ENCODE measurements around the gene TMEM134.
"Not testable (repeated sequence)": the region's sequence is repeated elsewhere in the genome, so short reads cannot be mapped to it uniquely, and the experiment has no call there.

Gene TMEM134

GRCh38 chr11:67476692-67477091 is 7.6 kb upstream of the TMEM134 start:
- not testable (repeated sequence) for H3K4me2 ChIP-seq (ENCODE audit: low read length); H3K79me2 ChIP-seq (ENCODE audit: insufficient read depth, low read length); H3K27ac ChIP-seq (ENCODE audit: low read depth, low read length, poor library complexity, severe bottlenecking); H3K4me1 ChIP-seq (ENCODE audit: insufficient read depth, low read length, severe bottlenecking); H3K9me3 ChIP-seq (ENCODE audit: low read length); H2AFZ ChIP-seq (ENCODE audit: low read length); H3K9ac ChIP-seq (ENCODE audit: low read length); H3K27me3 ChIP-seq (ENCODE audit: insufficient read depth, low read length); H3K36me3 ChIP-seq (ENCODE audit: insufficient read depth, low read length); H3F3A ChIP-seq (ENCODE audit: insufficient read depth, low read length); H3K9me2 ChIP-seq (ENCODE audit: low read depth, low read length); H3K4me3 ChIP-seq (ENCODE audit: low read depth, low read length, poor library complexity, severe bottlenecking); H4K20me1 ChIP-seq (ENCODE audit: insufficient read depth, low read length)

- Histone ChIP-seq H3F3A (ENCODE audit: insufficient read depth, low read length) (no peaks in the 10 kb centered on the region), H3K36me3 (ENCODE audit: insufficient read depth, low read length) (no peaks in the 10 kb centered on the region), H3K4me3 (ENCODE audit: low read depth, low read length, poor library complexity, severe bottlenecking) (no peak overlapping the region), H3K4me1 (ENCODE audit: insufficient read depth, low read length, severe bottlenecking) (peaks cover 10% of the 10 kb centered on the region), H3K9me3 (ENCODE audit: low read length) (peaks cover 4% of the 10 kb centered on the region; the same call in 1 of the 2 replicates), H3K4me2 (ENCODE audit: low read length) (no peak overlapping the region), H3K27ac (ENCODE audit: low read depth, low read length, poor library complexity, severe bottlenecking) (no peak overlapping the region), H2AFZ (ENCODE audit: low read length) (no peak overlapping the region), H3K9ac (ENCODE audit: low read length) (no peak overlapping the region), H3K79me2 (ENCODE audit: insufficient read depth, low read length) (no peaks in the 10 kb centered on the region), H4K20me1 (ENCODE audit: insufficient read depth, low read length) (no peaks in the 10 kb centered on the region), H3K9me2 (ENCODE audit: low read depth, low read length) (no peaks in the 10 kb centered on the region), H3K27me3 (ENCODE audit: insufficient read depth, low read length) (no peaks in the 10 kb centered on the region)
- no peak for TF ChIP-seq EZH2 (IDR thresholded peaks at IDR 0.05; ENCODE audit: borderline replicate concordance, low read length)
- TF ChIP-seq, protein P1, sequence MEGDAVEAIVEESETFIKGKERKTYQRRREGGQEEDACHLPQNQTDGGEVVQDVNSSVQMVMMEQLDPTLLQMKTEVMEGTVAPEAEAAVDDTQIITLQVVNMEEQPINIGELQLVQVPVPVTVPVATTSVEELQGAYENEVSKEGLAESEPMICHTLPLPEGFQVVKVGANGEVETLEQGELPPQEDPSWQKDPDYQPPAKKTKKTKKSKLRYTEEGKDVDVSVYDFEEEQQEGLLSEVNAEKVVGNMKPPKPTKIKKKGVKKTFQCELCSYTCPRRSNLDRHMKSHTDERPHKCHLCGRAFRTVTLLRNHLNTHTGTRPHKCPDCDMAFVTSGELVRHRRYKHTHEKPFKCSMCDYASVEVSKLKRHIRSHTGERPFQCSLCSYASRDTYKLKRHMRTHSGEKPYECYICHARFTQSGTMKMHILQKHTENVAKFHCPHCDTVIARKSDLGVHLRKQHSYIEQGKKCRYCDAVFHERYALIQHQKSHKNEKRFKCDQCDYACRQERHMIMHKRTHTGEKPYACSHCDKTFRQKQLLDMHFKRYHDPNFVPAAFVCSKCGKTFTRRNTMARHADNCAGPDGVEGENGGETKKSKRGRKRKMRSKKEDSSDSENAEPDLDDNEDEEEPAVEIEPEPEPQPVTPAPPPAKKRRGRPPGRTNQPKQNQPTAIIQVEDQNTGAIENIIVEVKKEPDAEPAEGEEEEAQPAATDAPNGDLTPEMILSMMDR (IDR thresholded peaks at IDR 0.05; ENCODE audit: low read length): no peak
These were observed 3.8 kb upstream of the TMEM134 start for GRCh38 chr11:67472882-67473281.

GRCh38 chr11:67470337-67471002 is 1.4 kb upstream of the TMEM134 start:
- Histone ChIP-seq H3K36me3 (ENCODE audit: insufficient read depth, low read length) (no peaks in the 10 kb centered on the region; the same call in 1 of the 2 replicates), H3F3A (ENCODE audit: insufficient read depth, low read length) (peaks cover 8% of the 10 kb centered on the region; the same call in 1 of the 2 replicates), H3K9me2 (ENCODE audit: low read depth, low read length) (no peaks in the 10 kb centered on the region), H3K9me3 (ENCODE audit: low read length) (no peaks in the 10 kb centered on the region), H2AFZ (ENCODE audit: low read length) (no peak overlapping the region), H4K20me1 (ENCODE audit: insufficient read depth, low read length) (no peaks in the 10 kb centered on the region), H3K4me1 (ENCODE audit: insufficient read depth, low read length, severe bottlenecking) (peaks cover 35% of the 10 kb centered on the region), H3K4me2 (ENCODE audit: low read length) (no peak overlapping the region), H3K79me2 (ENCODE audit: insufficient read depth, low read length) (no peaks in the 10 kb centered on the region), H3K27ac (ENCODE audit: low read depth, low read length, poor library complexity, severe bottlenecking) (no peak overlapping the region), H3K4me3 (ENCODE audit: low read depth, low read length, poor library complexity, severe bottlenecking) (no peak overlapping the region), H3K9ac (ENCODE audit: low read length) (no peak overlapping the region), H3K27me3 (ENCODE audit: insufficient read depth, low read length) (no peaks in the 10 kb centered on the region)
- no peak for TF ChIP-seq EZH2 (IDR thresholded peaks at IDR 0.05; ENCODE audit: borderline replicate concordance, low read length)
- TF ChIP-seq, protein P1 (IDR thresholded peaks at IDR 0.05; ENCODE audit: low read length): no peak

DNA sequence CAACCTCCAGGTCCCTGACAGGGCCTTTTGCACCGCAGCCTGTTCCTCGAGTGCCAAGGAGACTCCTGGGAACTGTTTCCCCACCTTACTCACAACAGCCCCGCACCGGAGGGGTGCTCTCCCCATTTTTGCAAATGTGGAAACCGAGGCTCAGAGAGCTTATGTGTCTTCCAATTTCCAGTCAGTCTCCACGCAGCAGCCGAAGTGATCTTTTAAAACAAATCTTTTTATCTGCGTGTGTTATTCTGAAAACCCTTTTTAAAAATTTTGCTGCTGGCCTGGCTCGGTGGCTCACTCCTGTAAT is 409 bp upstream of the TMEM134 start:
- Histone ChIP-seq H3F3A (ENCODE audit: insufficient read depth, low read length) (peaks cover 8% of the 10 kb centered on the region; the same call in 1 of the 2 replicates), H3K27ac (ENCODE audit: low read depth, low read length, poor library complexity, severe bottlenecking) (no peak overlapping the region), H4K20me1 (ENCODE audit: insufficient read depth, low read length) (no peaks in the 10 kb centered on the region), H3K9me2 (ENCODE audit: low read depth, low read length) (no peaks in the 10 kb centered on the region), H3K4me1 (ENCODE audit: insufficient read depth, low read length, severe bottlenecking) (peaks cover 39% of the 10 kb centered on the region), H3K79me2 (ENCODE audit: insufficient read depth, low read length) (peaks cover 3% of the 10 kb centered on the region; the same call in 1 of the 2 replicates), H3K9ac (ENCODE audit: low read length) (peak overlapping the region; percentile 81), H3K9me3 (ENCODE audit: low read length) (no peaks in the 10 kb centered on the region), H3K36me3 (ENCODE audit: insufficient read depth, low read length) (peaks cover 7% of the 10 kb centered on the region; the same call in 1 of the 2 replicates), H3K4me2 (ENCODE audit: low read length) (peak overlapping the region; percentile 77), H2AFZ (ENCODE audit: low read length) (peak overlapping the region; percentile 81; the same call in 1 of the 2 replicates), H3K27me3 (ENCODE audit: insufficient read depth, low read length) (no peaks in the 10 kb centered on the region), H3K4me3 (ENCODE audit: low read depth, low read length, poor library complexity, severe bottlenecking) (peak overlapping the region; percentile 75)
- no peak for TF ChIP-seq EZH2 (IDR thresholded peaks at IDR 0.05; ENCODE audit: borderline replicate concordance, low read length)
- TF ChIP-seq, protein P1 (IDR thresholded peaks at IDR 0.05; ENCODE audit: low read length): no peak; the same call in 1 of the 2 replicates
